K562 (cell line): ENCODE results near the gene RXRB. TPM values are rescaled to one million over a fixed set of nuclear protein-coding genes. Genes with fewer than 3 reads are reported as not detected.

Experiments
- ATAC-seq: fragments of 200-7000 bp; cut with Tn5 transposase; 3 replicates; pipeline ENCODE4 v1.9.1; 2020; ENCODE audit warnings: moderate library complexity
- BruUV-seq: library from RNA; stranded (reverse); fragments of 400-500 nt; replicated peaks from 2 replicates; lab custom pipeline; 2021; lab: Mats Ljungman, UMichigan
- CTCF ChIA-PET: fragments of 300-600 bp; formaldehyde crosslinking; extraction: SDS; loops from one replicate; lab custom pipeline; 2021; ENCODE audit warnings: low intra/inter-chr PET ratio; lab: Yijun Ruan, JAX
- POLR2A ChIA-PET: fragments of 300-600, 350-650 bp; sonication (Branson Sonifier 250); formaldehyde crosslinking; extraction: SDS; loops from one replicate; lab custom pipeline; 2021; ENCODE audit warnings: antibody characterized with exemption, inconsistent platforms; lab: Yijun Ruan, JAX
- DNase-seq, 4 experiments: peaks; one replicate each; pipeline versions ENCODE4 v3.0.0 to v3.0.0-alpha.2; 2011 to 2018; ENCODE audit warnings: low spot score in 3 of 4, mixed read lengths in 3 of 4; ENCODE audit errors: extremely low read depth in 1 of 4
- FAIRE-seq: peaks from 2 replicates; lab custom pipeline; 2011; peaks lifted over from hg19 to GRCh38; lab: Jason Lieb, UNC
- H2AFZ ChIP-seq: 2 replicates; pipeline ENCODE4 v1.6.0; 2011; ENCODE audit warnings: low read depth, low read length, control low read depth, inconsistent platforms
- H3K27ac ChIP-seq: fragments of 200-600 bp; 3 replicates; pipeline ENCODE4 v1.8.0; 2011; ENCODE audit warnings: low read depth, mild to moderate bottlenecking, control low read depth, inconsistent platforms, low read length, moderate library complexity, mixed read lengths; ENCODE audit errors: extremely low read depth
- H3K27me3 ChIP-seq, 2 experiments: fragments of 300-600 bp in 1 of 2; 2 replicates in 1 of 2; 3 replicates in 1 of 2; pipeline versions ENCODE4 v1.6.0 to v1.8.0; 2011; ENCODE audit warnings: inconsistent platforms in 2 of 2, low read length in 2 of 2, mild to moderate bottlenecking in 1 of 2, mixed read lengths in 1 of 2, moderate library complexity in 1 of 2; ENCODE audit not compliant: control insufficient read depth in 2 of 2, insufficient read depth in 2 of 2
- H3K36me3 ChIP-seq: fragments of 300-600 bp; 3 replicates; pipeline ENCODE4 v1.8.0; 2011; ENCODE audit warnings: mild to moderate bottlenecking, low read length, inconsistent platforms; ENCODE audit not compliant: control insufficient read depth, insufficient read depth
- H3K4me1 ChIP-seq, 2 experiments: fragments of 200-600 bp in 1 of 2; replicated peaks in 1 of 2; 2 replicates in 1 of 2; 3 replicates in 1 of 2; pipeline versions ENCODE4 v1.5.1 to v1.8.0; 2011; ENCODE audit warnings: inconsistent platforms in 2 of 2, low read length in 2 of 2, mild to moderate bottlenecking in 1 of 2, mixed read lengths in 1 of 2, moderate library complexity in 1 of 2; ENCODE audit not compliant: control insufficient read depth in 2 of 2, insufficient read depth in 2 of 2
- H3K4me2 ChIP-seq: 2 replicates; pipeline ENCODE4 v1.6.1; 2011; ENCODE audit warnings: low read length, control low read depth, inconsistent platforms, mixed read lengths; ENCODE audit not compliant: insufficient read depth
- H3K4me3 ChIP-seq: fragments of 200-600 bp; sonication (generic), shearing (Covaris generic); 2 replicates; pipeline ENCODE4 v1.5.1; 2016; ENCODE audit warnings: control low read depth, inconsistent platforms
- H3K79me2 ChIP-seq: fragments of 200-600 bp; 3 replicates; pipeline ENCODE4 v1.8.0; 2011; ENCODE audit warnings: low read length, inconsistent platforms; ENCODE audit not compliant: control insufficient read depth, insufficient read depth
- H3K9ac ChIP-seq, 2 experiments: 2 replicates each; pipeline versions ENCODE4 v1.6.0 to v1.6.1; 2011; ENCODE audit warnings: low read depth in 2 of 2, low read length in 2 of 2, control low read depth in 1 of 2, inconsistent platforms in 1 of 2, mild to moderate bottlenecking in 1 of 2, mixed read lengths in 1 of 2; ENCODE audit not compliant: insufficient read depth in 1 of 2
- H3K9me1 ChIP-seq: one replicate; pipeline ENCODE4 v1.6.0; 2011; ENCODE audit warnings: inconsistent platforms, mild to moderate bottlenecking, low read length, moderate library complexity; ENCODE audit not compliant: control insufficient read depth, insufficient read depth
- H3K9me3 ChIP-seq: replicated peaks from 2 replicates; pipeline ENCODE4 v1.5.1; 2011; ENCODE audit warnings: low read depth, low read length, inconsistent platforms; ENCODE audit not compliant: control insufficient read depth, insufficient read depth
- H4K20me1 ChIP-seq: replicated peaks from 2 replicates; pipeline ENCODE4 v1.6.1; 2011; ENCODE audit warnings: low read length, inconsistent platforms, mixed read lengths; ENCODE audit not compliant: control insufficient read depth, insufficient read depth
- ESRRB ChIP-seq: fragments of 250-450 bp; sonication (Bioruptor Pico); IDR thresholded peaks from 2 replicates; pipeline ENCODE4 v1.5.0; 2020; ENCODE audit warnings: mild to moderate bottlenecking, moderate library complexity, borderline replicate concordance
- POLR2G ChIP-seq: fragments of 200-400 bp; formaldehyde crosslinking; IDR thresholded peaks from 2 replicates; pipeline ENCODE4 v1.6.1; 2017; ENCODE audit warnings: low read depth, mild to moderate bottlenecking, antibody characterized with exemption, low read length, moderate library complexity
- WGBS: fragments of 100-300 bp; shearing (Covaris generic); methylation state at CpG from one replicate; pipeline ENCODE4 v1.1.6; 2016; ENCODE audit warnings: low coverage, mixed read lengths; ENCODE audit not compliant: insufficient coverage; ENCODE audit errors: missing lambda C conversion rate; 5-methylcytosine and 5-hydroxymethylcytosine counted together
- in situ Hi-C: fragments of 300-500 bp; cut with MboI; formaldehyde crosslinking; loops from 4 replicates; pipeline ENCODE4 v1.15.0; 2018; ENCODE audit warnings: inconsistent platforms, mixed read lengths
- intact Hi-C: fragments of 100-400 bp; cut with micrococcal nuclease; formaldehyde crosslinking; loops from 2 replicates; pipeline ENCODE4 v1.14.2; 2022
- polyA plus RNA-seq, 8 experiments: library from polyadenylated mRNA; depleted of rRNA in 4 of 8; stranded (reverse) in 5 of 8; unstranded in 3 of 8; fragments of >200 nt; fragmentation: Nextera tagmentation in 2 of 8; fragmentation: Illumina TruSeq in 1 of 8; extraction: Ambion mirVana in 2 of 8; extraction: Trizol in 1 of 8; gene quantifications; 2 replicates each; pipeline versions ENCODE4 v1.2.1 to v1.2.3, GENCODE V29; 2011 to 2014; ENCODE audit warnings: inconsistent platforms in 1 of 8, missing spikeins in 1 of 8
- total RNA-seq, 7 experiments: library from RNA; depleted of rRNA in 6 of 7; stranded (reverse); fragments of >200 nt in 6 of 7; fragmentation: Illumina TruSeq in 2 of 7; extraction: Trizol in 2 of 7; gene quantifications; 2 replicates each; pipeline versions ENCODE4 v1.2.1 to v1.2.3, GENCODE V29; 2011 to 2021; ENCODE audit warnings: low replicate concordance in 1 of 7

The RXRB gene
- total and polyA plus RNA-seq, 9 of the 15 experiments (the other 6 are each of a cell fraction or from before 2014, with no cell fraction given), result 0.76 to 35.5 (median 18.4) TPM

DNA sequence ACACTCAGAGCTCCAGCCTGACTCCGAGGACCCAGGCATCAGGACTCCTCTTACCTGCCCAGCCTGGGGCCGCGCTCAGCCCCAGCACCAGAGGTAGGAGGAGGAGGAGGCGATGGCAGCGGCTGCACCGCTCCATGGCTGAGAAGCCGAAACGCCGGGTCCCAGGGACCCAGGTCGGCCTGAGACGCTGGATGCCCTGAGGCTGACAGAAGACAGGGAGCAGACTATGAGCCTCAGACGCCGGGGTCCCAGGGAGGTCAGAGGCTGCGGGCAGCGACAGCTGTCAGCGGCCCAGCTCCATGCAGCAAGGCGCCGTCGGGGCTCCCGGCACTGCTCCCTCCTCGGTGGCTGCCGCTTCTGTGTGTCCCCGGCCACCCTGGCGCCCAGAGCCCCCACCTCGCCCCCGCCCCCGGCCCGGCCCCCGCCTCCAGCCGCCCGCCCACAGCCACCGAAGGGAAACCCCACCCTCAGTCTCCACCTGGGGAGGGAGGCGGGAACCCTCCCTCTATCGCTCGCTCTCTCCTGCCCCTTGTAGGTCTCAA, 8.3 kb downstream of the RXRB start, which contains the start of gene COL11A2:
TSS of gene COL11A2 (minus strand) at position 363 of the 542 bp plus-strand sequence. CDS start at position 136, 227 bp downstream.
- H3K27me3 ChIP-seq, result peaks cover 21 to 23% of the 10 kb centered on the region in 2 experiments; a peak in 4 of 5 replicates
- TF ChIP-seq ESRRB (CRISPR knock-in tag) (no peak), POLR2G (peak; percentile 57; the same call in 1 of the 2 replicates)
- intact Hi-C loops (no loop called here), in situ Hi-C loops (no loop called here)
- H3K9me1 ChIP-seq, result peaks cover 7% of the 10 kb centered on the region
- no peaks in the 10 kb centered on the region for H4K20me1 ChIP-seq
- no peak within 1 kb of the TSS for H3K27ac ChIP-seq
- no peak within 1 kb of the TSS for H3K4me2 ChIP-seq
- no peak within 1 kb of the TSS for H3K4me3 ChIP-seq
- WGBS, result 17% methylated on average over 29 of the region's 35 CpGs
- BruUV-seq, result no TSS peak
- ChIA-PET POLR2A (interaction anchor here (0.7 kb wide), 1 partner anchor 220 kb away, joined by 3 read pairs; no protein-coding TSS in a partner anchor), CTCF (no interaction called here)
- peak in 2 of 4 experiments; percentile 69 to 71 for DNase-seq
- peak; percentile 51 for ATAC-seq
- H3K4me1 ChIP-seq, result peaks cover 2 to 19% of the 10 kb centered on the region in 2 experiments; a peak in 4 of 5 replicates
- peaks cover 33% of the 10 kb centered on the region; the same call in 2 of the 3 replicates for H3K36me3 ChIP-seq
- no peak within 1 kb of the TSS for H2AFZ ChIP-seq
- peaks cover 2% of the 10 kb centered on the region; the same call in 1 of the 3 replicates for H3K79me2 ChIP-seq
- FAIRE-seq, result no peak
- H3K9me3 ChIP-seq, result no peaks in the 10 kb centered on the region
- peak within 1 kb of the TSS in 1 of 2 experiments; percentile 66; a peak in 2 of 4 replicates for H3K9ac ChIP-seq
